Lower lobe of right lung (tissue), 2 donors: Measurements from ENCODE around the gene ACTG2. TPM values are rescaled to one million over a fixed set of nuclear protein-coding genes. Genes with fewer than 3 reads are reported as not detected.

ENCODE experiments used
- ATAC-seq, 2 donors: fragments of 200-7000 bp; cut with Tn5 transposase; one replicate each; pipeline ENCODE4 v1.9.1; 2020 to 2022; ENCODE audit warnings: mild to moderate bottlenecking in 2 of 2, moderate library complexity in 2 of 2
- DNase-seq: peaks from one replicate; pipeline ENCODE4 v3.0.0-alpha.2; 2020
- H3K27ac ChIP-seq: fragments of 200-600 bp; one replicate; pipeline ENCODE4 v1.8.0; 2022
- H3K27me3 ChIP-seq: fragments of 200-600 bp; one replicate; pipeline ENCODE4 v1.8.0; 2022; ENCODE audit warnings: low read depth
- H3K36me3 ChIP-seq: fragments of 200-600 bp; one replicate; pipeline ENCODE4 v1.8.0; 2022; ENCODE audit warnings: mild to moderate bottlenecking
- H3K4me1 ChIP-seq: fragments of 200-600 bp; one replicate; pipeline ENCODE4 v1.8.0; 2022
- H3K4me3 ChIP-seq: fragments of 200-600 bp; one replicate; pipeline ENCODE4 v1.8.0; 2022; ENCODE audit warnings: mild to moderate bottlenecking
- H3K9me3 ChIP-seq: fragments of 200-600 bp; one replicate; pipeline ENCODE4 v1.8.0; 2022
- intact Hi-C: fragments of 100-400 bp; cut with DNase I; formaldehyde crosslinking; loops from one replicate; pipeline ENCODE4 v1.11.0; 2022
- total RNA-seq: library from RNA; stranded (reverse); fragmentation: NEBNext Ultra II Directional; extraction: Animal tissue kit (Norgen Biotek cat#: 25700); gene quantifications from one replicate; pipeline ENCODE4 v1.2.1, GENCODE V29; 2021
- TF ChIP-seq, protein P1 (sequence below): fragments of 200-600 bp; IDR thresholded peaks from one replicate; pipeline ENCODE4 v1.8.0; 2022; ENCODE audit warnings: antibody characterized with exemption, mild to moderate bottlenecking
- donor health status: DM: no; HTN: yes; CAD: no; lungs with severe emphysema.

The ACTG2 gene
- total RNA-seq, 1 donor from 2014 or later, result 22.2 TPM

- no peak overlapping the region for H3K4me3 ChIP-seq
- intact Hi-C loops, result no loop called here
- no peaks in the 10 kb centered on the region for H3K9me3 ChIP-seq
- TF ChIP-seq, protein P1, sequence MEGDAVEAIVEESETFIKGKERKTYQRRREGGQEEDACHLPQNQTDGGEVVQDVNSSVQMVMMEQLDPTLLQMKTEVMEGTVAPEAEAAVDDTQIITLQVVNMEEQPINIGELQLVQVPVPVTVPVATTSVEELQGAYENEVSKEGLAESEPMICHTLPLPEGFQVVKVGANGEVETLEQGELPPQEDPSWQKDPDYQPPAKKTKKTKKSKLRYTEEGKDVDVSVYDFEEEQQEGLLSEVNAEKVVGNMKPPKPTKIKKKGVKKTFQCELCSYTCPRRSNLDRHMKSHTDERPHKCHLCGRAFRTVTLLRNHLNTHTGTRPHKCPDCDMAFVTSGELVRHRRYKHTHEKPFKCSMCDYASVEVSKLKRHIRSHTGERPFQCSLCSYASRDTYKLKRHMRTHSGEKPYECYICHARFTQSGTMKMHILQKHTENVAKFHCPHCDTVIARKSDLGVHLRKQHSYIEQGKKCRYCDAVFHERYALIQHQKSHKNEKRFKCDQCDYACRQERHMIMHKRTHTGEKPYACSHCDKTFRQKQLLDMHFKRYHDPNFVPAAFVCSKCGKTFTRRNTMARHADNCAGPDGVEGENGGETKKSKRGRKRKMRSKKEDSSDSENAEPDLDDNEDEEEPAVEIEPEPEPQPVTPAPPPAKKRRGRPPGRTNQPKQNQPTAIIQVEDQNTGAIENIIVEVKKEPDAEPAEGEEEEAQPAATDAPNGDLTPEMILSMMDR, result no peak
- H3K27ac ChIP-seq, result no peak overlapping the region
- ATAC-seq (no peak), DNase-seq (no peak)
- H3K27me3 ChIP-seq, result no peaks in the 10 kb centered on the region
- no peaks in the 10 kb centered on the region for H3K4me1 ChIP-seq
- no peaks in the 10 kb centered on the region for H3K36me3 ChIP-seq
Measured at GRCh38 chr2:73904952-73905351, 12.1 kb downstream of the ACTG2 start.

DNA sequence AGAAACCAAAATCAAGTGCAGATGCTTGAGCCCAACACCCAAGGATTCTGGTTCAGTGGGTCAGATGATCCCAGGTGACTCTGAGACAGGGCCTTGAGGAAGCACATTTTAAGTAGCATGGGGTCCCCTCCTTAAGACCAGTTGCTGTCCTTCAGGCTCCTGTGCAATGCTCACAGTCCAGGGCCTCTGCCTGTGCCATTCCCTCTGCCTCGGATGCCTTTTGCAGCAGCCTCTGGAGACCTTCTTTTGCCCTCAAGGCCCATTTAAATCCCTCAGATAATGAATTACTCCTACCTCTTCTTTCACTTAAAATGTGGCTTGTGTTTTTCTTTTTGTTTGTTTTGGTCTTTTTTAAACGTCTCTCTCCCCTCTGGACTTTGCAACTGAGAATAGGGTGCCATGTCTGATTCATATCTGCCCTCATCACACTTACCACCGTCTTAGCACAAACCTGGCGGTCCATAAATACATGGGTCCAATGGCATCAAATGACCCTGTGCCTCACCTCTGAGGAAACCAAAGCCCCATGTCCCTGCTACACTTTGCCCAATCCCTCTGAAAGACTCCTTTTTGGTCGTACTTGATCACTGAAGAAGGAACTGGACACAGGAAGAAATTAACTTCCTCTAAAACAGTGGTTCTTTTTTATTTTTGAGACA lies 14.2 kb downstream of the ACTG2 start:
- no peak for ATAC-seq
- no peak for DNase-seq
- Histone ChIP-seq H3K27ac (no peak overlapping the region), H3K4me1 (no peaks in the 10 kb centered on the region), H3K27me3 (no peaks in the 10 kb centered on the region), H3K9me3 (no peaks in the 10 kb centered on the region), H3K36me3 (no peaks in the 10 kb centered on the region), H3K4me3 (no peak overlapping the region)
- TF ChIP-seq, protein P1, result no peak
- intact Hi-C loops, result no loop called here

DNA sequence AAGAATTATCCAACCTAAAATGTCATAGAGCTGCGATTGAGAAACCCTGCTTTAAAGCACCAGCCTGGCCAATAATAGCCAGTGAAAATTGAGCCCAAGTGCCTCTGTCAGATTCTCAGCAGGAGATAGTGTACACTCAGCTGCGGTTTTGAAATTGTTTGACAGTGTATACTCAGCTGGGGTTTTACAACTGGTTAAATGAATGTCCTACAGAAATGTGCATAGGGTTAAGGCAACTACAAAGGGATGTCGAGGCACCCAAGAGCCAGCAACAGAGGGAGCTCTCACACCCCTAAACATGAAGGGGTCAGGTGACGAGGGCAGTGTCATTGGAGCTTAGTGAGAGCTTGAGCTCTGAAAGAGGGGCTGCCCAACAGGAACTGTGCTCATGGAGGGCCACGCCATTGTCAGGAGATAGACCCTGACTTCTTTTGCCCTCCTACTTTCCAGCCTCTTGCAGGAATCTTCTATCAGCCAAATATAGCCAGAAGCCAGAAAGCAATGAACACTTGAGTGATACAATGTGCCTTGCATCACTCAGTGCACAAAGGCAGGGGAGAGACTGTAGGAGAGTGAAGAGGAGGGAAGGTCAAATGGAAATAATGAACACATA lies 15.1 kb downstream of the ACTG2 start:
- DNase-seq, result no peak
- Histone ChIP-seq H3K36me3 (no peaks in the 10 kb centered on the region), H3K9me3 (no peaks in the 10 kb centered on the region), H3K27me3 (no peaks in the 10 kb centered on the region), H3K27ac (no peak overlapping the region), H3K4me1 (no peaks in the 10 kb centered on the region), H3K4me3 (no peak overlapping the region)
- intact Hi-C loops, result no loop called here
- peak; percentile 66 to 73 for ATAC-seq
- TF ChIP-seq, protein P1, result peak; percentile 33

- DNase-seq (no peak), ATAC-seq (no peak)
- no peak overlapping the region for H3K27ac ChIP-seq
- TF ChIP-seq, protein P1, result no peak
- no peaks in the 10 kb centered on the region for H3K9me3 ChIP-seq
- H3K4me3 ChIP-seq, result no peak overlapping the region
- H3K4me1 ChIP-seq, result no peaks in the 10 kb centered on the region
- intact Hi-C loops, result no loop called here
- H3K27me3 ChIP-seq, result no peaks in the 10 kb centered on the region
- H3K36me3 ChIP-seq, result no peaks in the 10 kb centered on the region
Measured at GRCh38 chr2:73908689-73909652, 16.2 kb downstream of the ACTG2 start.

GRCh38 chr2:73910873-73911547 lies 18.2 kb downstream of the ACTG2 start:
- H3K27me3 ChIP-seq, result no peaks in the 10 kb centered on the region
- DNase-seq, result no peak
- no peak overlapping the region for H3K4me3 ChIP-seq
- H3K4me1 ChIP-seq, result no peaks in the 10 kb centered on the region
- no peaks in the 10 kb centered on the region for H3K9me3 ChIP-seq
- H3K27ac ChIP-seq, result no peak overlapping the region
- intact Hi-C loops, result no loop called here
- ATAC-seq, result no peak
- H3K36me3 ChIP-seq, result no peaks in the 10 kb centered on the region
- TF ChIP-seq, protein P1, result no peak
